GM18868 (cell line): ENCODE measurements around the gene COX7A1.
"Not testable (repeated sequence)": the region's sequence is repeated elsewhere in the genome, so short reads cannot be mapped to it uniquely, and the experiment has no call there.

ENCODE experiments used
- ATAC-seq: cut with Tn5 transposase; IDR thresholded peaks from one replicate; pipeline ENCODE4 v1.9.1; 2021; ENCODE audit warnings: mild to moderate bottlenecking, moderate library complexity; ENCODE audit not compliant: unreplicated experiment

The COX7A1 gene

GRCh38 chr19:36142046-36142445 is 10.2 kb downstream of the COX7A1 start:
- ATAC-seq: no peak

- ATAC-seq: peak; percentile 62
Measured at GRCh38 chr19:36141039-36141927, 11.0 kb downstream of the COX7A1 start.

GRCh38 chr19:36140304-36141038 is 11.8 kb downstream of the COX7A1 start:
- ATAC-seq: peak; percentile 4

DNA sequence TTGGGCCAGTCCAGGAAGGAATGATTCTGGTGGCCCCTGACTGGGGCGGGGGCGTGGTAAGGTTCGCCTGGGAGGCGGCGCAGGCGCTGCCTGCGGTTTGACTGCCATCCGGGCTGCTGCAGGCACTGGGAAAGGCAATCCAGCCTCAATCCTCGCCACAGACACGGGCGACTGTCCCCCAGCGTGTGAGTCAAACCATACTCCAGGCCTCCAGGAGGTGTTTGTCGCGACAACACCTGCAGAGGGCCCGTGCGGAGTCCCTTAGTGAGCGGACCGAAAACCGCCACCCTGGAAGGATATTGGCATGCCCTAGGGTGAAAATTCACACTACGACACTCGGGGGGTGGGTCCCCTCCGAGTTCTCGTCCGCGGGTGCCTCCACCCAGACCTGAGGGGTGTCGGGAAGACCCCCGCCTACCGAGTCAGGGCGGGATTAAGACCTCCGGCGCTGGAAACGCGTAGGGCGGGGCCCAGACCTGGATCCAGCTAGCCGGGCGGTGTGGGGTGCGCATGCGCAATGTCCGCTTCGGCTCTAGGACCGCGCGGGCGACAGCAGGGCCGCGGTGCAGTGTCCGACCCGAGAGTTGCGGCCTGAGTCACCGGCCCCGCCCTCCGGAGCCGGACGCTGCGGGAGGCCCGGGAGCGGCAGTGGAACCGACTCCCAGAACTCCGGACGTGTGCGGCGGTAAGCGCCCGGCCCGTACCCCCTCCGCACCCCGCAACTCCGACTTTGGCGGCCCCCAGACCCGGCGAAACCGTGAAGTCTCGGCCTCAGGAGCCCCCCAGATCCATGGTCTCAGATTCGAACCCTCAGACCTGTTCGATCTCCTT is 12.6 kb downstream of the COX7A1 start, which contains the start of gene CAPNS1:
TSS of gene CAPNS1 (plus strand) at position 594 of the 831 bp plus-strand sequence. CDS start 946 bp downstream, outside the sequence.
- peak; percentile 82 for ATAC-seq

DNA sequence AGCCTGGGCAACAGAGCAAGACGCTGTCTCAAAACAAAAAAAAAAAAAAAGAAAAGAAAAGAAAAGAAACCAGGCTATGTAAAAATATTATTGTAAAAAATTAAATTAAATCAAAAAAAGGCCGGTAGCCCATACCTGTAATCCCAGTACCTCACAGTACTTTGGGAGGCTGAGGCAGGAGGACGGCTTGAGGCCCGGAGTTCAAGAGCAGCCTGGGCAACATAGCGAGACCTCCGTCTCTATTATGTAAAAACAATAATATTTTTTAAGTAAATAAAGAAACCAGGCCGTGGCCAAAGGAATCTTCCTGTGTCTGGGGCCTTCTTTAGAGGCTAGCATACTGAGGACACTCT is 13.2 kb downstream of the COX7A1 start:
- ATAC-seq: no peak

- ATAC-seq: no peak
Measured at GRCh38 chr19:36136964-36137686, 15.1 kb downstream of the COX7A1 start.

DNA sequence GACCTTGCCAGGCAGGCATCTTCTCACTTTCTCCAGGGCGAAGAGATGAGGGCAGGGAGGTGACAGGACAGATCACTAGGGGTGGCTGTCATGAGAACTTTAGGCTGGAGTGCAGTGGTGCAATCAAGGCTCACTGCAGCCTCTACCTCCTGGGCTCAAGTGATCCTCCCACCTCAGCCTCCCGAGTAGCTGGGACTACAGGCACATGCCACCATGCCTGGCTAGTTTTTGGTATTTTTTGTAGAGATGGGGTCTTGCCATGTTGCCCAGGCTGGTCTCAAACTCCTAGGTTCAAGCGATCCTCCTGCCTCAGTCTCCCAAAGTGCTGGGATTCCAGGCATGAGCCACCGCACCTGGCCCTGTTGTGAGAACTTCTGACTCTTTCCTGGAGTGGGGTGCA is 17.4 kb downstream of the COX7A1 start:
- ATAC-seq: not testable (repeated sequence)

DNA sequence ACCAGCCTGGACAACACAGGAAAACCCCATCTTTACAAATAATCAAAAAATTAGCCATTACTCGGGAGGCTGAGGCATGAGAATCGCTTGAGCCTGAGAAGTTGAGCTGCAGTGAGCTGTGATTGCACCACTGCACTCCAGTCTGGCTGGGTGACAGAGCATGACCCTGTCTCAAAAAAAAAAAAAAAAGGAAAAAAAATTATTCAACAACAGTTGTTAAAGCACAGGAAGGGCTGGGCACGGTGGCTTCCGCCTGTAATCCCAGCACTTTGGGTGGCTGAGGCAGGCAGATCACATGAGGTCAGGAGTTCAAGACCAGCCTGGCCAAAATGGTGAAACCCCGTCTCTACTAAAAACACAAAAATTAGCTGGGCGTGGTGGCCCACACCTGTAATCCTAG is 21.0 kb downstream of the COX7A1 start:
- ATAC-seq: not testable (repeated sequence)

DNA sequence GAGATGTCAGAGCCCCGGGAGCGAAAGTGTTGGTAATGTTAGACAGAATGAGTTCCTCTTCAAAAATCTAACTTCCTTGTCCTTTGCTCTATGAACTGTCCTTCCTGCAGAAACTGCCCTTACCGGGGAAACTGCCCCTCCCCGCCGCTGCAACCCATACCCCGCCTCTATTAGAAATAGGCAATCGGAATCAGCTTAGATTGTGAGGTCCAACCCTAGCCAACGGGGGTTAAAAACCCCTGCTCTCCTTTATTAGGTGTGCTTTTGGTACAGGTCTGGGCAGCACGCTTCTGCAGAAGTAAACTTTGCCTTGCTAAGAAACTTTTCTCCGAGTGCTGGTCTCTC is 23.9 kb downstream of the COX7A1 start:
- no peak for ATAC-seq

DNA sequence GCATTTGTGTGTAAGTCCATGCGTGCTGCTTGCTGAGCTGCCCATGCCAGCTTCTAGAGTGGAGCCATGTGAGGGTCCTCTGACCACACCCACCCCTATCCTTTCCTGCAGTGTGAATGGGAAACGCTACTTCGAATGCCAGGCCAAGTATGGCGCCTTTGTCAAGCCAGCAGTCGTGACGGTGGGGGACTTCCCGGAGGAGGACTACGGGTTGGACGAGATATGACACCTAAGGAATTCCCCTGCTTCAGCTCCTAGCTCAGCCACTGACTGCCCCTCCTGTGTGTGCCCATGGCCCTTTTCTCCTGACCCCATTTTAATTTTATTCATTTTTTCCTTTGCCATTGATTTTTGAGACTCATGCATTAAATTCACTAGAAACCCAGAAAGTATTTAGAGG is 26.7 kb downstream of the COX7A1 start:
- ATAC-seq: no peak

- no peak for ATAC-seq
Measured at GRCh38 chr19:36121486-36122124, 30.6 kb downstream of the COX7A1 start.

DNA sequence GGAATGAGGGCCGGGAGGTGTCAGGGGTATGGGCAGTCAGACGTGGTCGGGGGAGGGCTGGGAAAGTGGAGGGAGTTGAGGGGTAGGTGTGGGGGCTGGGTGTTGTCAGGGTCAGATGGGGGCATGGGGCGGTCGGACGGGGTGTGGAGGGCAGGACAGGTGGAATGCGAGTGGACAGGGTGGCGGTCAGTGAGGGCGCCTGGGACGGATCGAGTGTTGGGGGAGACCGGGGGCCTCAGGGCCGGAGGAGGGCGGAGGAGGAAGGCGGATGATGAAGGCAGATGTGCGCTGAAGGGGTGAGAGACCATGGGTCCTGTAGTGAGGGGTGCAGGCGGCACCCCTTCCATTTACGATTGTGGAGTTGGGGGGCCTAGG is 31.3 kb downstream of the COX7A1 start:
- ATAC-seq: no peak

DNA sequence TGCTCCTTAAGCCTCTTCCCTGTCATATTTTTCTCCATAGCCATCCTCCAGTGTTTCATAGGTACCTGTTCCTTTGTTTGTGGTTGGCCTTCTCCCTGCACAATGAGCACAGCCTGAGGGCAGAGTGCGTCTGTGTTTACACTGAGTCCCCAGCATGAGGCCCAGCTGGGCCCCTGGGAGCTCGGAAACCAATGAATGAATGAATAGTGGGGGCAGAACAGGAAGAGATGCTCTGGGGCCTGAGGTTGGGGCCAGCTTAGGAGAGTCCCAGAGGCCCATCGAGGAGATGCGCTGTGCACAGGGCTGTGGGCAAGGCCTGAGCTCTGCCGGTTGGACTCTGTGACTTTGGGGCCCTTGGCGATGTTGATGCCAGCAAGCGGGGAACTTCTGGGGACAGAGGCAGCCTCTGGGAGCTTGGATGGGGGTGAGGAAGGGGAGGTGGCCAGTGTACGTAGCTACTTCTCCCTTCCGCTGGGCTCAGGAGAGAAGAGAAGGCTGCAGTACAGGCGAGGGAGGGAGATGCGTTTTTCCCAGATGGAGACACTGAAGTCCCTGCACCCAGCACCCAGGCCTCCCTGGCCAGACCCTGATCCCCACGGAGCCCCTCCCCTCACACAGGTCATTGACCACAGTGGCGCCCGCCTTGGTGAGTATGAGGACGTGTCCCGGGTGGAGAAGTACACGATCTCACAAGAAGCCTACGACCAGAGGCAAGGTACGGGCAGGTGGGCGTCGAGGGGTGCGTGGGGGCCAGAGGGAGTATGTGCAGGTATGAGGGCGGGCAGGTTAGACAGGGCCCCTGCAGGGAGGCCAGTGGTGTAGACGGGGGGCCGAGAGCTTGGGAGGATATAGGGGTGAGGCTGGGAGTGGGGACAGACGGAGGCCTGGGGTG is 31.9 kb downstream of the COX7A1 start:
- no peak for ATAC-seq

GRCh38 chr19:36116344-36116637 is 36.0 kb downstream of the COX7A1 start:
- no peak for ATAC-seq

- peak; percentile 28 for ATAC-seq
Measured at GRCh38 chr19:36115453-36116343, 36.5 kb downstream of the COX7A1 start, which contains the start of gene TBCB. TSS of gene TBCB (plus strand) at chr19:36115468. CDS start at chr19:36115561, 93 bp downstream.

- ATAC-seq: peak; percentile 80
Measured at GRCh38 chr19:36114721-36115452, 37.4 kb downstream of the COX7A1 start, which contains the start of gene POLR2I. TSS of gene POLR2I (minus strand) at chr19:36114875. CDS start at chr19:36114856, 19 bp downstream.
